Esophagus squamous epithelium (tissue), 4 donors: Measurements from ENCODE around the gene DNAJC30.

Experiments
- CTCF ChIP-seq, 6 experiments: fragments of 450-650 bp in 4 of 6; fragments of 200-600 bp in 2 of 6; sonication (generic) in 2 of 6; IDR thresholded peaks; one replicate each; pipeline ENCODE4 v1.5.1; 2016 to 2019; ENCODE audit warnings: antibody characterized with exemption in 6 of 6, mild to moderate bottlenecking in 4 of 6, moderate library complexity in 4 of 6
- POLR2A ChIP-seq, 4 donors: fragments of 450-650 bp; IDR thresholded peaks; one replicate each; pipeline ENCODE4 v1.6.1; 2017; ENCODE audit warnings: antibody characterized with exemption in 4 of 4, mild to moderate bottlenecking in 4 of 4, moderate library complexity in 3 of 4

DNA sequence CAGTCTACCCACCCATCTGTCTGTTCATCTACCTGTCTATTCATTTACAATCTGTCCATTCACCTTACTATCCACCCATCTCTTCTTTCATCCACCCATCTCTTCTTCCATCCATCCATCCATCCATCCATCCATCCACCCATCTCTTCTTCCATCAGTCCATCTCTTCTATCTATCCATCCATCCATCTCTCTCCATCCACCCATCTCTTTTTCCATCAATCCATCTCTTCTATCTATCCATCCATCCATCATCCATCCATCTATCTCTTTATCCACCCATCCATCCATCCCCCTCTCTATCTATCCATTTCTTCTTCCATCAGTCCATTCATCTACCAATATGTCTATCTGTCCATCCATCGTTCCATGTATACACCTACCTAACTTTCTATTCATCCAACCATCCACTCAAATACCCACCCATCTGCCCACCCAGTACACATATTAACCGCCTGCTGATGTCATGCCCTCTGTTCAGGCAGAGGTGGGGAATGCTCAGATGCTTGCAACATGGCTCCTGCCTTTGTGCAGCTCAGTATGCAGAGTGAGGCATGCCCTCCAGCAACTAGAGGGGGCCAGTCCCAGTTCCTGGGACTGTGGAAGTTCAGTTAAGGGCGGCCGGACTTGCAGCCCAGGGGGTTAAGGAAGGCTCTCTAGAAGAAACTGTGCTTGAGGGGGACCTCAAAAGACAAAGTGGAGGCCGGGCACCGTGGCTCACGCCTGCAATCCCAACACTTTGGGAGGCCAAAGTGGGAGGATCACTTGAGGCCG lies 47.6 kb downstream of the DNAJC30 start:
- TF ChIP-seq CTCF (IDR thresholded peaks at IDR 0.05) (no peak), POLR2A (IDR thresholded peaks at IDR 0.05) (no peak)
